Measurements from ENCODE around the gene ZNF398.

DNA sequence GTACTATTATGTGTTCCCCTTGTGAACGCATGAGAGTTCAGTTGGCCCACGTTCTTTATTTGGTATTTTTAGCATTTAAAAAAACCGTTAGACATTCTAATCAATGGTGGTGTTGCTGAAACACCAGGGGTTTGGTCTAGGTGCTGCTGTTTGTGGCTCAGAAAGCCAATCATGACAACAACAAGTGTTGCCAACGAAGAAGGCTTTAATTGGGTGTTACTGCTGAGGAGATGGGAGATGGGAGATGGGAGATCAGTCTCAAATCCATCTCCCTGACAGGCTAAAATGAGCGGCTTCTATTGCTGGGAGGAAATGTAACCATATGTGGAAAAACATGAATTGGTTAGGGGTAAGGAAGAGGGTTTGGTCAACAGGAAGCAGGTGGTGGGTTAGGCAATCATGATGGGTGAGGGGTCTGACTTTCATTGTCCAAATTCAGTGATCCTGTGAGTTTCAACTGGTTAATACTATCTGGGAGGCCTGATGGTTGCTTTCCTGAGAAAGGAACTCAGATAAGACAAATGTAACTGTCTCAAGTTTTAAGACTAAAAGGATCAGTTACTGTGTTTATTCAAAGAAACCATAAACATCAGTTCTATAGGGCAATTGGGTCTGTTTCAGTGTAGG lies 16.6 kb upstream of the ZNF398 start:
- TF ChIP-seq EP300 (IDR thresholded peaks at IDR 0.05; ENCODE audit: borderline replicate concordance) = no peak
- TF ChIP-seq, protein P1, sequence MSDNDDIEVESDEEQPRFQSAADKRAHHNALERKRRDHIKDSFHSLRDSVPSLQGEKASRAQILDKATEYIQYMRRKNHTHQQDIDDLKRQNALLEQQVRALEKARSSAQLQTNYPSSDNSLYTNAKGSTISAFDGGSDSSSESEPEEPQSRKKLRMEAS (IDR thresholded peaks at IDR 0.05) = no peak
- no peak for TF ChIP-seq RAD21 (IDR thresholded peaks at IDR 0.05; ENCODE audit: low read depth)
- TF ChIP-seq, protein P2, sequence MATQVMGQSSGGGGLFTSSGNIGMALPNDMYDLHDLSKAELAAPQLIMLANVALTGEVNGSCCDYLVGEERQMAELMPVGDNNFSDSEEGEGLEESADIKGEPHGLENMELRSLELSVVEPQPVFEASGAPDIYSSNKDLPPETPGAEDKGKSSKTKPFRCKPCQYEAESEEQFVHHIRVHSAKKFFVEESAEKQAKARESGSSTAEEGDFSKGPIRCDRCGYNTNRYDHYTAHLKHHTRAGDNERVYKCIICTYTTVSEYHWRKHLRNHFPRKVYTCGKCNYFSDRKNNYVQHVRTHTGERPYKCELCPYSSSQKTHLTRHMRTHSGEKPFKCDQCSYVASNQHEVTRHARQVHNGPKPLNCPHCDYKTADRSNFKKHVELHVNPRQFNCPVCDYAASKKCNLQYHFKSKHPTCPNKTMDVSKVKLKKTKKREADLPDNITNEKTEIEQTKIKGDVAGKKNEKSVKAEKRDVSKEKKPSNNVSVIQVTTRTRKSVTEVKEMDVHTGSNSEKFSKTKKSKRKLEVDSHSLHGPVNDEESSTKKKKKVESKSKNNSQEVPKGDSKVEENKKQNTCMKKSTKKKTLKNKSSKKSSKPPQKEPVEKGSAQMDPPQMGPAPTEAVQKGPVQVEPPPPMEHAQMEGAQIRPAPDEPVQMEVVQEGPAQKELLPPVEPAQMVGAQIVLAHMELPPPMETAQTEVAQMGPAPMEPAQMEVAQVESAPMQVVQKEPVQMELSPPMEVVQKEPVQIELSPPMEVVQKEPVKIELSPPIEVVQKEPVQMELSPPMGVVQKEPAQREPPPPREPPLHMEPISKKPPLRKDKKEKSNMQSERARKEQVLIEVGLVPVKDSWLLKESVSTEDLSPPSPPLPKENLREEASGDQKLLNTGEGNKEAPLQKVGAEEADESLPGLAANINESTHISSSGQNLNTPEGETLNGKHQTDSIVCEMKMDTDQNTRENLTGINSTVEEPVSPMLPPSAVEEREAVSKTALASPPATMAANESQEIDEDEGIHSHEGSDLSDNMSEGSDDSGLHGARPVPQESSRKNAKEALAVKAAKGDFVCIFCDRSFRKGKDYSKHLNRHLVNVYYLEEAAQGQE (IDR thresholded peaks at IDR 0.05; ENCODE audit: low read depth) = no peak
- no peak for TF ChIP-seq TAF1 (IDR thresholded peaks at IDR 0.05; ENCODE audit: low read depth)
- no peak for TF ChIP-seq TEAD4 (IDR thresholded peaks at IDR 0.05)
- TF ChIP-seq, protein P3, sequence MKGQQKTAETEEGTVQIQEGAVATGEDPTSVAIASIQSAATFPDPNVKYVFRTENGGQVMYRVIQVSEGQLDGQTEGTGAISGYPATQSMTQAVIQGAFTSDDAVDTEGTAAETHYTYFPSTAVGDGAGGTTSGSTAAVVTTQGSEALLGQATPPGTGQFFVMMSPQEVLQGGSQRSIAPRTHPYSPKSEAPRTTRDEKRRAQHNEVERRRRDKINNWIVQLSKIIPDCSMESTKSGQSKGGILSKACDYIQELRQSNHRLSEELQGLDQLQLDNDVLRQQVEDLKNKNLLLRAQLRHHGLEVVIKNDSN (IDR thresholded peaks at IDR 0.05) = no peak
- TF ChIP-seq CEBPB (IDR thresholded peaks at IDR 0.05) = no peak
- no peak for TF ChIP-seq EGR1 (IDR thresholded peaks at IDR 0.05)
- TF ChIP-seq CREB1 (IDR thresholded peaks at IDR 0.05; ENCODE audit: low read depth) = no peak
- no peak for TF ChIP-seq TCF12 (IDR thresholded peaks at IDR 0.05; ENCODE audit: low read depth)

All from Ishikawa (cell line).